Activated T-cell treated with anti-CD3 and anti-CD28 coated beads, Interleukin-2, amount 50 U/mL, for 1 hour (primary cell): ENCODE measurements around the gene RHOC.
A peak's percentile ranks its signal among the peaks of the same experiment; 100 is the strongest.

Experiments
- DNase-seq: peaks from one replicate; pipeline ENCODE4 v3.0.0-alpha.2; 2020

Gene RHOC

DNA sequence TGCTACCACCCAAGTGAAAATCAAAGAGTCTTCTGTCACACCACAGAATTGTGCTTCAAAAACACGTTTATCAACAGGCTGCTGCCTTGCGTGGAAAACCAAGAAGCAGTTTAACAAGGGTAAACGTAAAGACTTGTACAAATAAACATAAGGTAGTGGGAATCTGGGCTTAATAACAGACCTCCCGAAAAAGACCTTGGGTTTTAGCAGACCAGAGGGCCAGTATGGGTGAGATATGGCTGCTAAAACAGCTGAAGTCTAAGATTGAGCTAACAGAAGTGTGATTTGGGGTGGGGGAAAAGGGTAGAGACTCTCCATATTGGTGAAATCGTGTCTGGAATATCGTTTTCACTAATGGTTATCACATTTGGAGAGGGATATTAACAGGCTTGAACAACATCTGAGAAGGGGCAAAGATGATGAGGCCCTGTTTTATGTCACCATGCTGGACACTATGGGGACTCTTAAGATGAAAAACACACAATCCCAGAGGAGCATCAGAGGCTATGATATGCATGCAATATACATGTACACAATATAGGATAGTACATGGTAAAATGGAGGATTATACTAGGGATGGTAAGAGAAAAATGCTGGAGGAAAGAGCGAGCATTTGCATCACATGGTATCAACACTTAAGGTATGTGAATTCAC lies 31.1 kb downstream of the RHOC start:
- DNase-seq: no peak

DNA sequence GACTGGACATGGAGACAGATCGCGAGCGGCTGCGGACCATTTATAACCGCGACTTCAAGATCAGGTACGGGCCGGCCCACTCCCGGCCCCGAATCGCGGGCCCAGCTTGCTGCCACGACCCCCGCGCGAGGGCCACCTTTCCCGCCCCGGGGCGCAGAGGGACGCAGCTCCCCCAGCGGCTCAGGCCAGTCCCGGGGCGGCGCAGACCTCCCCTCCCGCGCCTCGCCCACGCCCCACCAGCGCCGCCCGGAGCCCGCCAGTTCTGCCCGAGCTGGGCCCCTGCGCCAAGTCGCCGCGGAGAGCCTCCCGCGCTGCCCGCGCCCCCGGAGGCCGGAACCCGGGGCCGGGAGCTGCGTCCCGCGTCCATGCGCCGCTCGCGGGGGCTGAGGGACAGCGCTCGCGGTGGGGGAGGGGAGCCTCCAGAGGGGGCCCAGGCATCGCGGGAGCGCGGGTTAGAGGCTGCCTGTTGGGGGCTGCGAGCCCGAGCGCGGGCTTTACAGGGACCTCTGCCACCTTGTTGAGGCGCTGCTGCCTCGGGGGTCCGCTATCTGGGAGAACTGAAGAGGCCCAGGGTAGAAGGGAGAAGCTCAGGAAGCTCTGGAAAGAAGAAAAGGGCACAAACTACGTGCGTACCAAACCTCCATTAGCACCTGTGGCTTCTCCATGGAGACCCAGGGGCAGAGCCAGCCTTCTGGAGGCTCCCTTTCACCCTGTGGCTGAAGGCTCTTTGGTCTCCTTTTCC lies 31.8 kb downstream of the RHOC start:
- DNase-seq: peak; percentile 62

DNA sequence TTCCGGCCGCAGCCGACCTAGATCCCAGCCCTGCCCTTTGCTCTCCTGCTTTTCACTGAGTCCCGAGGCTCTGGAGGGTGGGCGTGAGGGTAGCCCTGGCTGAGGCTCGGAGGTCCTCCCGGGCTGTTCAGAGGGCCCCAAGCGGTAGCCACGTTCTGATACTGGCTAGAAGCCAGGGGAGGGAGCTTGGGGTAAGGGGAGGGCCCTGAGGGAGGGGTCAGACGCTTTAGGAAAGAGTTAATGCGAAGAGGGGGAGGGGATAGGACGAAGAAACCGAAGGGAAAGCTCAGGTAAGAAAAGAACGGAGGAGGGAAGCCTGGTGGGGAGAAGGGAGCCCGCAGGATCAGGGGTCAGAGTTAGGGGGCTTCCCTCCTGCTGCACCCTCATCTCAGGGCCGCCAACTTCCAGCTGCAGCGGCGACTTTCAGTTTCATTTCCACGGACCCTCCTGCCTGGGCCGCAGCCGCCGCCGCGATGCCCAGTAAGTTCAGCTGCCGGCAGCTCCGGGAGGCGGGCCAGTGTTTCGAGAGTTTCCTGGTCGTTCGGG lies 32.4 kb downstream of the RHOC start, which contains the start of gene MOV10:
MOV10 (plus strand) TSS at position 220 of the 546 bp plus-strand sequence; CDS start at position 474, 254 bp downstream.
- peak; percentile 67 for DNase-seq

DNA sequence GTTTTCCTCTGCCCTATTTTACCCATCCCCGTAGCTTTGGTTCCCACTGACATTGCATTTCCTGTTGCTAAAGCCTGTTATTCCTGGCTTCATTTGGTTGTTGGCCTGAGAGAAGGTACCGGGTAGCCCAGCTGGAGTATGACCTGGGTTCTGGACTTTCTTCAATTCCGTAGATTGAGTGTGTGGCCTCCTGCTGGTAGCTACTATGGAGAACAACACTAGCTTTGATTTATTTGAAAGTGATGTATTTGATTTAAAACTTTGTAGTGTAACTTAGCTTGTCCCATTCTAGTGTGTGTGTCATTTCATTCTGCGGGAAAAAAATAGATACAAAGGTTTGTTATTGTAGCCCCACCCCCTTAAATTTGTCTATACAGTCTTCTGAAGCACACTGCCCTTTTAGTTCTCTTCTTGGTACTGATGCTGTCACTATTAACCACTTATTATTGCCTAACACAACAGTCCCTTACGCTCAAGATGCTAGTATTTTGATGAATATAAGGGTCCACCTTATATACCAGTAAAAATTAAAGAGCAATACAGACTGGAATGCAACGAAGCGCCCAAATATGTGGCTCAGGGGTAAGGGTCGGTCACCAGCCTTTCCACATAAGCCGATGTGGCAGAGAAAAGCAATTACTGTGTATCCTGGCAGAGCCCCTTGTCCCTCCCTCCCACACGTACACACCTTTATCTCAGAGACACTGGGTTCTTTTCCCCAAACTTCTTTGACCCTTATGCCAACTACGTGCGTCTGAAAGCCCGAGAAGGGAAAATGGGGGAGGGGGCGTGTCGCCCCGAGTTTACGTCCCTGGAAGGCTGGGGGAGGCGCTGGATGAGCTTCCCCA lies 33.1 kb downstream of the RHOC start:
- no peak for DNase-seq

DNA sequence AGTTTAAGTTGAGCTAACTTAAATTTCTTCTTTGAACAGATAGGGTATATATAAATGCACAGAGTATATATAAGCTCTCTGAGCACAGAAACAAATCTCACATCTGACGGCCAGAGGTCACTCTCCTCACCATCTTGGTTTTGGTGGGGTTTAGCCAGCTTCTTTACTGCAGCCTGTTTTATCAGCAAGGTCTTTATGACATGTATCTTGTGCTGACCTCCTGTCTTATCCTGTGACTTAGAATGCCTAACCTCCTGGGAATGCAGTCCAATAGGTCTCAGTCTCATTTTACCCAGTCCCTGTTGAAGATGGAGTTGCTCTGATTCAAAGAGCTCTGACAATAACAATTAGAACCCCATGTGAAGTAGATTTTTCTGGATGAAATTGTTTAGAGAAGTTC lies 34.1 kb downstream of the RHOC start:
- no peak for DNase-seq

DNA sequence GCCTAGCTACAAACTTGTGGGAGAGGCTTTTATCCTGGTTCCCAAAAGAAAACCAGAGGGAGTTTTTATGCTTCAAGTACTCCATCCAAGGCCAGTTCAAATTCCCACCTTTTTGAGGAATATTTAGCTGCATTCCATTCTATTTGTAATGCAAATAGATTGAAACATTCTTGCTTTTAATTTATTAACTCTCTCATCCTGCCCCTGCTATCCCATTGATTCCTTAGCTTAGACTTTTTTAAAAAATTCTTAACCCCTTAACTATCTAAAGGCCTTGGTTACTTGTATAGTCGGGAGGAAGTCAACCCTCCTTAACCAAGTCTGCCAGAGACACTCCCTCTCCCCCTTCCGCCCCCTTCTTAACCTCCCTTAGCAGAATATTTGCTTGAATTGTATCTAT lies 34.9 kb downstream of the RHOC start:
- no peak for DNase-seq

DNA sequence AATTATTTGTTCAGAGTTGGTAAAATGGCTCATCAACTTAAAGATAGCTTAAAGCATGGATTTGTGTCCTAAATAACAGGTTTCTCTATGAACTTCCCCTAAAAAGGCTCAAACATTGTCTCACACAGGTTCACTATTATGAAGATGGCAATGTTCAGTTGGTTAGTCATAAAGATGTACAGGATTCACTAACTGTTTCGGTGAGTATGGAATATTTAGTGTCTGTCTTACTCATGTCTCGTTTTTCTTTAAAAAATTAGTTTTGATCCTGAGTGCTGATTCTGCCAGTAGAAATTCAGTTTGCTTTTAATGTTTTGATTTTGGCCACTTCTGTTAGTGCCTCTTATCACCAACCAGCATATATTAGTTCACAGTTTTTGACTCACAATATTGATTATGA lies 40.0 kb downstream of the RHOC start:
- no peak for DNase-seq

DNA sequence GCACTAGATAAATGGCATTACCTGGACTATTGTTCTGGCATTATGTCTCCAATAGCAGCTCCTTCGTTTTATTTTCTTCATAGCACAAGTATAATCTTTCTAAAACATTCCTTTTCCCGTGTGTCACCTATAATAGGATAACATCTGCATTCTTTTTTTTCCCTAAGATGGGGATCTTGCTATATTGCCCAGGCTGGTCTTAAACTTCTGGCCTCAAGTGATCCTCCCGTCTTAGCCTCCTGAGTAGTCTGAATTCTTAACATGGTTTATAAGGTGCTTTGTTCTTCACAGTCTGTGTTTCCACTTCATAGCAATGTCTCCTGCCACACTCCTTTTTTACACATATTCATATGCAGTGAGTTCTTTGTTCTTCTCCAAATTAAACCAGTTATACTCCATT lies 41.1 kb downstream of the RHOC start:
- DNase-seq: no peak

DNA sequence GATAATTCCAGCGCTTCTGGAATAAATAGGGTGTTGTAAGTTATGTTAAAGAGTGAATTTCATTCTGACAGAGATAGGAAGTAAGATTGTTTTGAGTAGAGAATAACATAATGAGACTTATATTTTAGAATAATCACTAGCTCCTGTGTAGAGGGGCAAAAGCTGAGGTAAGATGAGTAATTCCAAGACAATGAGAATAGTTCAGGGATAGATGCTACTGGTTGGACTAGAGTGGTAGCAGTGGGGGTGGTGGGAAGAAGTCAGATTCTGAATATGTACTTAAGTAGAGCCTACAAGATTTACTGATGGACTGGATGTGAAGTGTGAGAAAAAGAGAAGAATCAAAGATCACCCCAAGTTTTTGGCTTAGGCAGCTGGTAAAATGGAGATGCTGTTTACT lies 55.7 kb downstream of the RHOC start:
- no peak for DNase-seq
